GM12878 (cell line): Measurements from ENCODE around the gene HACD3.

Experiments used
- BCL11A ChIP-seq: IDR thresholded peaks from 2 replicates; pipeline ENCODE4 v1.6.1; 2011; ENCODE audit warnings: low read depth, low read length
- EP300 ChIP-seq, 2 experiments: fragments of 150-350 bp in 1 of 2; IDR thresholded peaks; 2 replicates each; pipeline ENCODE4 v1.6.1; 2011 to 2012; ENCODE audit warnings: low read depth in 2 of 2, low read length in 2 of 2, borderline replicate concordance in 1 of 2, improper control_type of control experiment in 1 of 2, inconsistent platforms in 1 of 2; ENCODE audit not compliant: control insufficient read depth in 1 of 2
- EZH2 ChIP-seq: IDR thresholded peaks from 2 replicates; pipeline ENCODE4 v1.6.1; 2012; ENCODE audit warnings: low read depth, mild to moderate bottlenecking, control low read depth, inconsistent platforms, low read length, borderline replicate concordance; ENCODE audit not compliant: control insufficient read depth
- HDAC6 ChIP-seq: fragments of 200-600 bp; sonication (generic); IDR thresholded peaks from one replicate; pipeline ENCODE4 v1.8.0; 2017; ENCODE audit warnings: antibody characterized with exemption; ENCODE audit not compliant: unreplicated experiment
- POLR2A ChIP-seq: IDR thresholded peaks from 2 replicates; pipeline ENCODE4 v1.6.1; 2011; ENCODE audit warnings: low read depth, mild to moderate bottlenecking, low read length
- RCOR1 ChIP-seq: conservative IDR thresholded peaks from 2 replicates; pipeline ENCODE4 v1.6.1; 2012; ENCODE audit warnings: low read depth, low read length, improper control_type of control experiment
- SIX5 ChIP-seq: IDR thresholded peaks from 2 replicates; pipeline ENCODE4 v1.6.1; 2011; ENCODE audit warnings: mild to moderate bottlenecking, low read depth, low read length, moderate library complexity; ENCODE audit not compliant: severe bottlenecking
- SMC3 ChIP-seq: IDR thresholded peaks from 2 replicates; pipeline ENCODE4 v1.6.1; 2011; ENCODE audit warnings: low read length, improper control_type of control experiment, borderline replicate concordance
- TAF1 ChIP-seq: IDR thresholded peaks from 2 replicates; pipeline ENCODE4 v1.6.1; 2011; ENCODE audit warnings: mild to moderate bottlenecking, low read depth, low read length, borderline replicate concordance
- TF ChIP-seq, protein P1 (sequence below): IDR thresholded peaks from 2 replicates; pipeline ENCODE4 v1.6.1; 2012; ENCODE audit warnings: low read depth, low read length, improper control_type of control experiment
- TF ChIP-seq, protein P2 (sequence below): IDR thresholded peaks from 2 replicates; pipeline ENCODE4 v1.6.1; 2011; ENCODE audit warnings: low read depth, low read length, improper control_type of control experiment, borderline replicate concordance
- TF ChIP-seq, protein P3 (sequence below): IDR thresholded peaks from 2 replicates; pipeline ENCODE4 v1.6.1; 2012; ENCODE audit warnings: mild to moderate bottlenecking, low read depth, low read length
- TF ChIP-seq, protein P4 (sequence below), 3 experiments: IDR thresholded peaks in 2 of 3; conservative IDR thresholded peaks in 1 of 3; 2 replicates each; pipeline ENCODE4 v1.5.1; 2011; ENCODE audit warnings: low read depth in 3 of 3, low read length in 3 of 3, mild to moderate bottlenecking in 3 of 3, control low read depth in 2 of 3, moderate library complexity in 2 of 3, inconsistent platforms in 1 of 3, mixed read lengths in 1 of 3; ENCODE audit not compliant: control insufficient read depth in 2 of 3, insufficient read depth in 1 of 3; ENCODE audit errors: extremely low read depth in 1 of 3
- TF ChIP-seq, protein P5 (sequence below): IDR thresholded peaks from 2 replicates; pipeline ENCODE4 v1.6.1; 2012; ENCODE audit warnings: low read depth, low read length, improper control_type of control experiment

DNA sequence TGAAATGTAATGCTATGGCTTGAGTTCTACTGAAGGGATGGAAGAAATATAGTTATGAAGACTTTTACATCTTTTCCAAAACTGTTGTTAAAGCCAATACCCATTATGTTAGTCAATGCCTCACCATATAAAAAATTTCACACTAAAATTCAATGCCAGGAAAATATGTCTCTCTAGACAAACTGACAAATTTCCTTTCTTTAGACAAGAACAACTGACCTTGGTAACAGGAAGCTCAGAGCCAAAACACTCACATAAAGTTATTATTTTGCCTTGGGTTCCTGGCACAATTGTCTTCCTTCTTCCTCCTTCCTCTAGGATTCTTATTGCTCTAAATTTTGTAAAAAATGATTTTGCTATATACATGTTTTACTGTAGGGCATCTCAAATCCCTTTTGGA lies 54.0 kb downstream of the HACD3 start:
- TF ChIP-seq SMC3 (no peak), POLR2A (no peak), BCL11A (no peak), EP300 (IDR thresholded peaks at IDR 0.05; ENCODE audit: borderline replicate concordance in 1 of 2, control insufficient read depth in 1 of 2, low read depth in 2 of 2, low read length in 2 of 2) (no peak), TAF1 (no peak), SIX5 (no peak), EZH2 (no peak), RCOR1 (no peak), HDAC6 (no peak)
- TF ChIP-seq, protein P1, sequence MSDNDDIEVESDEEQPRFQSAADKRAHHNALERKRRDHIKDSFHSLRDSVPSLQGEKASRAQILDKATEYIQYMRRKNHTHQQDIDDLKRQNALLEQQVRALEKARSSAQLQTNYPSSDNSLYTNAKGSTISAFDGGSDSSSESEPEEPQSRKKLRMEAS = no peak
- TF ChIP-seq, protein P2, sequence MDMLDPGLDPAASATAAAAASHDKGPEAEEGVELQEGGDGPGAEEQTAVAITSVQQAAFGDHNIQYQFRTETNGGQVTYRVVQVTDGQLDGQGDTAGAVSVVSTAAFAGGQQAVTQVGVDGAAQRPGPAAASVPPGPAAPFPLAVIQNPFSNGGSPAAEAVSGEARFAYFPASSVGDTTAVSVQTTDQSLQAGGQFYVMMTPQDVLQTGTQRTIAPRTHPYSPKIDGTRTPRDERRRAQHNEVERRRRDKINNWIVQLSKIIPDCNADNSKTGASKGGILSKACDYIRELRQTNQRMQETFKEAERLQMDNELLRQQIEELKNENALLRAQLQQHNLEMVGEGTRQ = no peak
- TF ChIP-seq, protein P3, sequence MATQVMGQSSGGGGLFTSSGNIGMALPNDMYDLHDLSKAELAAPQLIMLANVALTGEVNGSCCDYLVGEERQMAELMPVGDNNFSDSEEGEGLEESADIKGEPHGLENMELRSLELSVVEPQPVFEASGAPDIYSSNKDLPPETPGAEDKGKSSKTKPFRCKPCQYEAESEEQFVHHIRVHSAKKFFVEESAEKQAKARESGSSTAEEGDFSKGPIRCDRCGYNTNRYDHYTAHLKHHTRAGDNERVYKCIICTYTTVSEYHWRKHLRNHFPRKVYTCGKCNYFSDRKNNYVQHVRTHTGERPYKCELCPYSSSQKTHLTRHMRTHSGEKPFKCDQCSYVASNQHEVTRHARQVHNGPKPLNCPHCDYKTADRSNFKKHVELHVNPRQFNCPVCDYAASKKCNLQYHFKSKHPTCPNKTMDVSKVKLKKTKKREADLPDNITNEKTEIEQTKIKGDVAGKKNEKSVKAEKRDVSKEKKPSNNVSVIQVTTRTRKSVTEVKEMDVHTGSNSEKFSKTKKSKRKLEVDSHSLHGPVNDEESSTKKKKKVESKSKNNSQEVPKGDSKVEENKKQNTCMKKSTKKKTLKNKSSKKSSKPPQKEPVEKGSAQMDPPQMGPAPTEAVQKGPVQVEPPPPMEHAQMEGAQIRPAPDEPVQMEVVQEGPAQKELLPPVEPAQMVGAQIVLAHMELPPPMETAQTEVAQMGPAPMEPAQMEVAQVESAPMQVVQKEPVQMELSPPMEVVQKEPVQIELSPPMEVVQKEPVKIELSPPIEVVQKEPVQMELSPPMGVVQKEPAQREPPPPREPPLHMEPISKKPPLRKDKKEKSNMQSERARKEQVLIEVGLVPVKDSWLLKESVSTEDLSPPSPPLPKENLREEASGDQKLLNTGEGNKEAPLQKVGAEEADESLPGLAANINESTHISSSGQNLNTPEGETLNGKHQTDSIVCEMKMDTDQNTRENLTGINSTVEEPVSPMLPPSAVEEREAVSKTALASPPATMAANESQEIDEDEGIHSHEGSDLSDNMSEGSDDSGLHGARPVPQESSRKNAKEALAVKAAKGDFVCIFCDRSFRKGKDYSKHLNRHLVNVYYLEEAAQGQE = no peak
- TF ChIP-seq, protein P4, sequence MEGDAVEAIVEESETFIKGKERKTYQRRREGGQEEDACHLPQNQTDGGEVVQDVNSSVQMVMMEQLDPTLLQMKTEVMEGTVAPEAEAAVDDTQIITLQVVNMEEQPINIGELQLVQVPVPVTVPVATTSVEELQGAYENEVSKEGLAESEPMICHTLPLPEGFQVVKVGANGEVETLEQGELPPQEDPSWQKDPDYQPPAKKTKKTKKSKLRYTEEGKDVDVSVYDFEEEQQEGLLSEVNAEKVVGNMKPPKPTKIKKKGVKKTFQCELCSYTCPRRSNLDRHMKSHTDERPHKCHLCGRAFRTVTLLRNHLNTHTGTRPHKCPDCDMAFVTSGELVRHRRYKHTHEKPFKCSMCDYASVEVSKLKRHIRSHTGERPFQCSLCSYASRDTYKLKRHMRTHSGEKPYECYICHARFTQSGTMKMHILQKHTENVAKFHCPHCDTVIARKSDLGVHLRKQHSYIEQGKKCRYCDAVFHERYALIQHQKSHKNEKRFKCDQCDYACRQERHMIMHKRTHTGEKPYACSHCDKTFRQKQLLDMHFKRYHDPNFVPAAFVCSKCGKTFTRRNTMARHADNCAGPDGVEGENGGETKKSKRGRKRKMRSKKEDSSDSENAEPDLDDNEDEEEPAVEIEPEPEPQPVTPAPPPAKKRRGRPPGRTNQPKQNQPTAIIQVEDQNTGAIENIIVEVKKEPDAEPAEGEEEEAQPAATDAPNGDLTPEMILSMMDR (IDR thresholded peaks at IDR 0.05 in 2 of 3, conservative IDR thresholded peaks at IDR 0.05 in 1 of 3; ENCODE audit: control insufficient read depth in 2 of 3, extremely low read depth in 1 of 3, insufficient read depth in 1 of 3, low read depth in 3 of 3, low read length in 3 of 3) = no peak
- TF ChIP-seq, protein P5, sequence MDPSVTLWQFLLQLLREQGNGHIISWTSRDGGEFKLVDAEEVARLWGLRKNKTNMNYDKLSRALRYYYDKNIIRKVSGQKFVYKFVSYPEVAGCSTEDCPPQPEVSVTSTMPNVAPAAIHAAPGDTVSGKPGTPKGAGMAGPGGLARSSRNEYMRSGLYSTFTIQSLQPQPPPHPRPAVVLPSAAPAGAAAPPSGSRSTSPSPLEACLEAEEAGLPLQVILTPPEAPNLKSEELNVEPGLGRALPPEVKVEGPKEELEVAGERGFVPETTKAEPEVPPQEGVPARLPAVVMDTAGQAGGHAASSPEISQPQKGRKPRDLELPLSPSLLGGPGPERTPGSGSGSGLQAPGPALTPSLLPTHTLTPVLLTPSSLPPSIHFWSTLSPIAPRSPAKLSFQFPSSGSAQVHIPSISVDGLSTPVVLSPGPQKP = no peak
